DOHH2 (cell line): ENCODE data around the gene ZNRF3.
"Not testable (repeated sequence)": the region's sequence is repeated elsewhere in the genome, so short reads cannot be mapped to it uniquely, and the experiment has no call there.

Source experiments
- H3F3A ChIP-seq: fragments of 200-600 bp; sonication (generic), shearing (Covaris generic); 2 replicates; pipeline ENCODE4 v1.6.0; 2016; ENCODE audit warnings: antibody characterized with exemption, mild to moderate bottlenecking; ENCODE audit not compliant: control insufficient read depth, insufficient read depth
- H3K27ac ChIP-seq: fragments of 200-600 bp; sonication (generic); 2 replicates; pipeline ENCODE4 v1.5.1; 2014; ENCODE audit warnings: low read depth, mild to moderate bottlenecking, low read length, moderate library complexity
- H3K27me3 ChIP-seq: fragments of 200-600 bp; sonication (generic); 2 replicates; pipeline ENCODE4 v1.6.1; 2014; ENCODE audit warnings: mild to moderate bottlenecking, low read length, mixed read lengths; ENCODE audit not compliant: control insufficient read depth
- H3K36me3 ChIP-seq: fragments of 200-600 bp; sonication (generic); 2 replicates; pipeline ENCODE4 v1.6.1; 2014; ENCODE audit warnings: mild to moderate bottlenecking, low read length, moderate library complexity, mixed read lengths; ENCODE audit not compliant: control insufficient read depth
- H3K4me1 ChIP-seq: fragments of 200-600 bp; sonication (generic); 2 replicates; pipeline ENCODE4 v1.6.1; 2014; ENCODE audit warnings: mild to moderate bottlenecking, low read length, mixed read lengths; ENCODE audit not compliant: control insufficient read depth
- H3K4me2 ChIP-seq: fragments of 200-600 bp; sonication (generic); 2 replicates; pipeline ENCODE4 v1.6.0; 2014; ENCODE audit warnings: mild to moderate bottlenecking, low read length, moderate library complexity
- H3K4me3 ChIP-seq: fragments of 200-600 bp; sonication (generic); 2 replicates; pipeline ENCODE4 v1.5.1; 2014; ENCODE audit warnings: mild to moderate bottlenecking, low read length, mixed read lengths
- H3K79me2 ChIP-seq: fragments of 200-600 bp; sonication (generic); 2 replicates; pipeline ENCODE4 v1.6.1; 2014; ENCODE audit warnings: mild to moderate bottlenecking, low read length, mixed read lengths; ENCODE audit not compliant: control insufficient read depth
- H3K9me2 ChIP-seq: fragments of 200-600 bp; sonication (generic); replicated peaks from 2 replicates; pipeline ENCODE4 v1.6.1; 2014; ENCODE audit warnings: mild to moderate bottlenecking, low read length, mixed read lengths; ENCODE audit not compliant: control insufficient read depth
- H3K9me3 ChIP-seq: fragments of 200-600 bp; sonication (generic); 2 replicates; pipeline ENCODE4 v1.6.1; 2014; ENCODE audit warnings: antibody characterized with exemption, low read length, mixed read lengths; ENCODE audit not compliant: control insufficient read depth, insufficient read depth
- H4K20me1 ChIP-seq: fragments of 200-600 bp; sonication (generic); 2 replicates; pipeline ENCODE4 v1.6.0; 2014; ENCODE audit warnings: low read depth, mild to moderate bottlenecking, antibody characterized with exemption, low read length, moderate library complexity; ENCODE audit not compliant: control insufficient read depth, insufficient read depth
- EZH2phosphoT487 ChIP-seq: fragments of 200-600 bp; sonication (generic); IDR thresholded peaks from 2 replicates; pipeline ENCODE4 v1.6.1; 2017; ENCODE audit warnings: borderline replicate concordance, mild to moderate bottlenecking, antibody characterized with exemption, low read length, moderate library complexity, mixed read lengths
- TF ChIP-seq, protein P1 (sequence below): fragments of 200-600 bp; sonication (generic); IDR thresholded peaks from one replicate; pipeline ENCODE4 v1.5.1; 2014; ENCODE audit warnings: antibody characterized with exemption, mild to moderate bottlenecking, low read depth, low read length; ENCODE audit not compliant: poor library complexity, severe bottlenecking

The ZNRF3 gene

DNA sequence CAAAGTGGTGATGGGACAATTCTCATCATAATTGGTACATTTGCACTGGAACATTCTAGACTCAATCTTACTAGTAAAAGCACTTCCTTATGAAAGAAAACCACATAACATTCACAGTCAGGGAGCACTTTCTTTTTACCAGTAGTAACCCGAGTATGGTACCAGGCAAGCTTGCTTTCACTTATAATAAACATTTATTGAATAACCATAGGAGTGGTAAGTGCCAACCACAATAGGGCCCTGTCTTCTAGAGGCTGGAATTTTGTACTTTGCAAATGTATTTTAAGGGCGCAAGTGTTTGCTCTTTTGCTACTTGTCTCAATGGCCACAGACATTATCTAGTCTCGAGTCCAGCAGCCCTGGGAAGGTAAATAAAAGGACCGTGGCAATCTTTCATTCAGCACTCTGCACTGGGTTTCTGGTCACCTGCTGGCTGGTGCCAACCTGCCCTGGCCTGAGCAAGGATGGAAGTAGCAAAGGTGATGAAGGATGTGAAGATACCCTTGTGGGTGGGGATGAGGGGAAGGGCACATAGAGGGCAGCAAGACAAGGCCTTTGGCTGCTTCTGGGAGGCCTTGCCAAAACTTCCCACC lies 154.1 kb downstream of the ZNRF3 start:
- Histone ChIP-seq H3K9me3 (no peaks in the 10 kb centered on the region), H3K27me3 (peaks cover 10% of the 10 kb centered on the region), H3F3A (no peaks in the 10 kb centered on the region), H3K9me2 (no peaks in the 10 kb centered on the region), H3K4me2 (no peak overlapping the region), H4K20me1 (no peaks in the 10 kb centered on the region), H3K4me1 (no peaks in the 10 kb centered on the region), H3K27ac (no peak overlapping the region), H3K4me3 (no peak overlapping the region), H3K36me3 (no peaks in the 10 kb centered on the region), H3K79me2 (no peaks in the 10 kb centered on the region)
- TF ChIP-seq EZH2phosphoT487 = no peak
- TF ChIP-seq, protein P1, sequence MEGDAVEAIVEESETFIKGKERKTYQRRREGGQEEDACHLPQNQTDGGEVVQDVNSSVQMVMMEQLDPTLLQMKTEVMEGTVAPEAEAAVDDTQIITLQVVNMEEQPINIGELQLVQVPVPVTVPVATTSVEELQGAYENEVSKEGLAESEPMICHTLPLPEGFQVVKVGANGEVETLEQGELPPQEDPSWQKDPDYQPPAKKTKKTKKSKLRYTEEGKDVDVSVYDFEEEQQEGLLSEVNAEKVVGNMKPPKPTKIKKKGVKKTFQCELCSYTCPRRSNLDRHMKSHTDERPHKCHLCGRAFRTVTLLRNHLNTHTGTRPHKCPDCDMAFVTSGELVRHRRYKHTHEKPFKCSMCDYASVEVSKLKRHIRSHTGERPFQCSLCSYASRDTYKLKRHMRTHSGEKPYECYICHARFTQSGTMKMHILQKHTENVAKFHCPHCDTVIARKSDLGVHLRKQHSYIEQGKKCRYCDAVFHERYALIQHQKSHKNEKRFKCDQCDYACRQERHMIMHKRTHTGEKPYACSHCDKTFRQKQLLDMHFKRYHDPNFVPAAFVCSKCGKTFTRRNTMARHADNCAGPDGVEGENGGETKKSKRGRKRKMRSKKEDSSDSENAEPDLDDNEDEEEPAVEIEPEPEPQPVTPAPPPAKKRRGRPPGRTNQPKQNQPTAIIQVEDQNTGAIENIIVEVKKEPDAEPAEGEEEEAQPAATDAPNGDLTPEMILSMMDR = no peak

DNA sequence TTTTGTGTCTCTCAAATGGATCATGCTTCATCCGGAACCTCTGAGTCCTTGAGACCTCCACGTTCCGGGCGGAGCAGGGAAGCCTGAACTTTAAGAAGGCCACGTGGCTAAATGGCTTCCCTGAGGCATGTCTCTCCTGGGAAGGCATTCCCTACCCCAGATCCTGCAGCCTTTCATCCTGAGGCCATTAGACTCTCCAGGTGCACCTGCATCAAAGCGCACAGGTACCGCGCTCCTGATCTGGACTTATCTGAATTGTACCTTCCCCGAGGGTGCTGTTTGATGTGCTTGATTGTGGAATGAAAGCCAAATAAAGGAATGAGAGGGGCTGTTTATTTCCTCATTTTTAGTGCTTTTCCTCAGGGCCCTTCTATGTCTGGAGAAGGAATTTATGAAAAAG lies 155.8 kb downstream of the ZNRF3 start:
- Histone ChIP-seq H4K20me1 (no peaks in the 10 kb centered on the region), H3K79me2 (no peaks in the 10 kb centered on the region), H3K4me3 (no peak overlapping the region), H3K27me3 (peaks cover 10% of the 10 kb centered on the region), H3F3A (no peaks in the 10 kb centered on the region), H3K27ac (no peak overlapping the region), H3K4me2 (no peak overlapping the region), H3K9me3 (no peaks in the 10 kb centered on the region), H3K4me1 (no peaks in the 10 kb centered on the region), H3K36me3 (no peaks in the 10 kb centered on the region), H3K9me2 (no peaks in the 10 kb centered on the region)
- TF ChIP-seq, protein P1 = no peak
- no peak for TF ChIP-seq EZH2phosphoT487

DNA sequence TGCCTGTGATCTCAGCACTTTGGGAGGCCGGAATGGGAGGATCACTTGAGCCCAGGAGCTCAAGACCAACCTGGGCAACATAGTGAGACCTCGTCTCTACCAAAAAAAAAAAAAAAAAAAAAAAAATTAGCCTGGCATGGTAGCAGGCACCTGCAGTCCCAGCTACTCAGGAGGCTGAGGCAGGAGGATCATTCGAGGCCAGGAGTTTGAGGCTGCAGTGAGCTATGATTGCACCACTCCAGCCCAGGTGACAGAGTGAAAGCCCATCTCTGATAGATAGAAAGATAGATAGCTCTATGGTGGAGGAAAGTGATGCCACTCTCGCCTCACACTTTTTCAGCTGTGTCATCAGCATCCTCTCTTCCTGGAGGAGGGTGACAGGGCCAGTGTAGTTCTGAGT lies 156.3 kb downstream of the ZNRF3 start:
- not testable (repeated sequence) for H3K9me3 ChIP-seq, H3K27ac ChIP-seq, H4K20me1 ChIP-seq, H3K4me2 ChIP-seq, H3F3A ChIP-seq, H3K4me1 ChIP-seq, H3K9me2 ChIP-seq, H3K4me3 ChIP-seq, H3K36me3 ChIP-seq, H3K79me2 ChIP-seq
- H3K27me3 ChIP-seq = peaks cover 10% of the 10 kb centered on the region

DNA sequence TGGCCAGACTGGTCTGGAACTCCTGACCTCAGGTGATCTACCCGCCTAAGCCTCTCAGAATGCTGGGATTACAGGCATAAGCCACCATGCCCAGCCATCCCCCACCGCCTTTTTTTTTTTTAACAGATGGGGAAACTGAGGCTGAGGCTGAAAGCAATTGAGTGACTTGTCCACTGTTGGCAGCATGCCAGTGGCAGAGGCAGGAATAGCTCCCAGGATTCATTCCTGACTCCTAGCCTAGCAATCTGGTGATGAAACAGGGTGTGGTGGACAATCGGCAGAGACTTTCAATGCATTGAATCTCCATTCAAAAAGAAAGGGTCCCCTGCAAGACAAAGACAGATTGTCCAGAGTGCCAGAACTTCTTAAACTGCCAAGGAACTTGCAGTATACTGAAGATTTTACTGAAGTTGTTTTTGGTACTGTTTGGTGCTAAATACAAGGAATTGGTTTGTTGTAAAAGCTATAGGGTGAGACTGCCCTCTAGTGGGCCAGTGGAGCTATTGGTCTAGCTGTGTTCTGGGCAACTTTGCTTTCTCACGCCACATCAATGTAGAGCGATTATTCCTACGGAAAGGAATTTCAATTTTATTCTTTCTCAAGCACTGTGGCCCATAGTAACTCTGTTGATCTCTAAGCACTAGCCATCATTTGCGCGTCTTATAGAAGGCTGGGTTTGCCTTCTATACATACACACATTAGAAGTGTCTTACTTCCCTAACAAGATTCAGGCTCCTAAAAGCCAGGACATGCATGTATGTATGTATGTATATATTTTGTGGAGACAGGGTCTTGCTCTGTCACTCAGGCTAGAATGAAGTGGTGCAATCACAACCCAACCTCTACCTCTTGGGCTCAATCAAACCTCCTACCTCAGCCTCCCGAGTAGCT lies 157.3 kb downstream of the ZNRF3 start:
- Histone ChIP-seq H3K27me3 (peaks cover 10% of the 10 kb centered on the region), H3K9me3 (no peaks in the 10 kb centered on the region), H3K4me2 (no peak overlapping the region), H4K20me1 (no peaks in the 10 kb centered on the region), H3K27ac (no peak overlapping the region), H3K4me1 (no peaks in the 10 kb centered on the region), H3F3A (no peaks in the 10 kb centered on the region), H3K79me2 (no peaks in the 10 kb centered on the region), H3K36me3 (no peaks in the 10 kb centered on the region), H3K4me3 (no peak overlapping the region), H3K9me2 (no peaks in the 10 kb centered on the region)
- TF ChIP-seq, protein P1 = peak; percentile 95
- TF ChIP-seq EZH2phosphoT487 = no peak
